ENCODE data around the gene IMMP2L. TPM values are rescaled to one million over a fixed set of nuclear protein-coding genes. Genes with fewer than 3 reads are reported as not detected.

IMMP2L gene
- total RNA-seq, 1 experiment from 2014 or later = 13.6 TPM

GRCh38 chr7:111483078-111483477 lies 79.2 kb downstream of the IMMP2L start (continued):
- TF ChIP-seq TEAD1 (CRISPR knock-in tag; IDR thresholded peaks at IDR 0.05) = no peak
- no peak for TF ChIP-seq STAT6 (CRISPR knock-in tag; conservative IDR thresholded peaks at IDR 0.05; ENCODE audit: low read depth)

- H3K27ac Mint-ChIP-seq = no peak overlapping the region
- POLR2A ChIA-PET = no interaction called here
- TF ChIP-seq ZNF671 (CRISPR knock-in tag; IDR thresholded peaks at IDR 0.05) (no peak), GTF2I (CRISPR knock-in tag; conservative IDR thresholded peaks at IDR 0.05) (no peak), ZNF317 (CRISPR knock-in tag; IDR thresholded peaks at IDR 0.05; ENCODE audit: borderline replicate concordance, low read depth) (no peak), ATF6 (CRISPR knock-in tag; IDR thresholded peaks at IDR 0.05) (no peak), ERG (CRISPR knock-in tag; IDR thresholded peaks at IDR 0.05) (no peak), GRHL2 (CRISPR knock-in tag; IDR thresholded peaks at IDR 0.05; ENCODE audit: insufficient replicate concordance, severe bottlenecking) (no peak), EMX1 (CRISPR knock-in tag; IDR thresholded peaks at IDR 0.05) (no peak), CDX4 (CRISPR knock-in tag; IDR thresholded peaks at IDR 0.05; ENCODE audit: borderline replicate concordance) (no peak), E2F1 (CRISPR knock-in tag; IDR thresholded peaks at IDR 0.05) (no peak), MYBL2 (CRISPR knock-in tag; IDR thresholded peaks at IDR 0.05) (no peak), CREB1 (CRISPR knock-in tag; IDR thresholded peaks at IDR 0.05) (no peak), NR2C2 (CRISPR knock-in tag; IDR thresholded peaks at IDR 0.05) (no peak), PRDM15 (CRISPR knock-in tag; IDR thresholded peaks at IDR 0.05) (no peak), FOXK1 (CRISPR knock-in tag; IDR thresholded peaks at IDR 0.05) (no peak), PRRX2 (CRISPR knock-in tag; IDR thresholded peaks at IDR 0.05) (no peak), IRF2 (CRISPR knock-in tag; IDR thresholded peaks at IDR 0.05; ENCODE audit: borderline replicate concordance, low read depth) (no peak)
- no peaks in the 10 kb centered on the region for H3K27me3 Mint-ChIP-seq (ENCODE audit: low read depth)
- ATAC-seq (no peak), DNase-seq (ENCODE audit: low spot score) (no peak)
- H3K9me3 Mint-ChIP-seq = peaks cover 3% of the 10 kb centered on the region; the same call in 1 of the 2 replicates
- no peaks in the 10 kb centered on the region for H3K36me3 Mint-ChIP-seq
- CTCF ChIA-PET = no interaction called here
- H3K4me3 Mint-ChIP-seq = no peak overlapping the region
- no peaks in the 10 kb centered on the region for H3K4me1 Mint-ChIP-seq
These were observed 84.6 kb downstream of the IMMP2L start for GRCh38 chr7:111477462-111478225.

Data from WTC11 (cell line).